Measurements from ENCODE around the gene GLIS1.

GLIS1 gene

DNA sequence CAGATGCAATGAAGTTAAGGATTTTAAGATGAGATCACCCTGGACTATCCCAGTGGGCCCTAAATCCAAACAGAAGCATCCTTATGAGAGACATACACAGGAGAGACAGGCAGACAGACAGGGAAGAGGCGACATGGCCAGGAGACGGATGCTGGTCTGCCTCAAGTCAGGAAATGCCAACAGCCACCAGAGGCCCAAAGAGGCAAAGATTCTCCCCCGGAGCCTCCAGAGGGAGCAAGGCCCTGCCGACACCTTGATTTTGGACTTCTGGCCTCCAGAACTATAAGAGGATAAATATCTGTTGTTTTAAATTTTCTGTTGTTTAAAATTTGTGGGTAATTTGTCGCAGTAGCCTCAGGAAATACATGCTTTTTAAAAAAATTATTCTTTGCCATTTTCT is 116.4 kb downstream of the GLIS1 start:
- Histone ChIP-seq H3K36me3 (ENCODE audit: control insufficient read depth, low read length) (no peaks in the 10 kb centered on the region), H3K4me2 (ENCODE audit: low read length) (no peak overlapping the region), H3K9me3 (ENCODE audit: control insufficient read depth, insufficient read depth, low read length) (no peaks in the 10 kb centered on the region), H3K4me1 (ENCODE audit: control insufficient read depth, low read length) (no peaks in the 10 kb centered on the region), H3K79me2 (ENCODE audit: control insufficient read depth, low read length) (no peaks in the 10 kb centered on the region), H3F3A (ENCODE audit: control insufficient read depth, insufficient read depth) (no peaks in the 10 kb centered on the region), H3K27ac (ENCODE audit: low read depth, low read length) (no peak overlapping the region), H3K9me2 (replicated peaks; ENCODE audit: control insufficient read depth, low read length) (no peaks in the 10 kb centered on the region), H3K27me3 (ENCODE audit: control insufficient read depth, low read length) (peaks cover 3% of the 10 kb centered on the region; the same call in 1 of the 2 replicates), H4K20me1 (ENCODE audit: control insufficient read depth, insufficient read depth, low read depth, low read length) (no peaks in the 10 kb centered on the region), H3K4me3 (ENCODE audit: low read length) (no peak overlapping the region)
- TF ChIP-seq EZH2phosphoT487 (IDR thresholded peaks at IDR 0.05; ENCODE audit: borderline replicate concordance, low read length): no peak
- TF ChIP-seq, protein P1, sequence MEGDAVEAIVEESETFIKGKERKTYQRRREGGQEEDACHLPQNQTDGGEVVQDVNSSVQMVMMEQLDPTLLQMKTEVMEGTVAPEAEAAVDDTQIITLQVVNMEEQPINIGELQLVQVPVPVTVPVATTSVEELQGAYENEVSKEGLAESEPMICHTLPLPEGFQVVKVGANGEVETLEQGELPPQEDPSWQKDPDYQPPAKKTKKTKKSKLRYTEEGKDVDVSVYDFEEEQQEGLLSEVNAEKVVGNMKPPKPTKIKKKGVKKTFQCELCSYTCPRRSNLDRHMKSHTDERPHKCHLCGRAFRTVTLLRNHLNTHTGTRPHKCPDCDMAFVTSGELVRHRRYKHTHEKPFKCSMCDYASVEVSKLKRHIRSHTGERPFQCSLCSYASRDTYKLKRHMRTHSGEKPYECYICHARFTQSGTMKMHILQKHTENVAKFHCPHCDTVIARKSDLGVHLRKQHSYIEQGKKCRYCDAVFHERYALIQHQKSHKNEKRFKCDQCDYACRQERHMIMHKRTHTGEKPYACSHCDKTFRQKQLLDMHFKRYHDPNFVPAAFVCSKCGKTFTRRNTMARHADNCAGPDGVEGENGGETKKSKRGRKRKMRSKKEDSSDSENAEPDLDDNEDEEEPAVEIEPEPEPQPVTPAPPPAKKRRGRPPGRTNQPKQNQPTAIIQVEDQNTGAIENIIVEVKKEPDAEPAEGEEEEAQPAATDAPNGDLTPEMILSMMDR (IDR thresholded peaks at IDR 0.05; ENCODE audit: low read depth, low read length, poor library complexity, severe bottlenecking): no peak

DNA sequence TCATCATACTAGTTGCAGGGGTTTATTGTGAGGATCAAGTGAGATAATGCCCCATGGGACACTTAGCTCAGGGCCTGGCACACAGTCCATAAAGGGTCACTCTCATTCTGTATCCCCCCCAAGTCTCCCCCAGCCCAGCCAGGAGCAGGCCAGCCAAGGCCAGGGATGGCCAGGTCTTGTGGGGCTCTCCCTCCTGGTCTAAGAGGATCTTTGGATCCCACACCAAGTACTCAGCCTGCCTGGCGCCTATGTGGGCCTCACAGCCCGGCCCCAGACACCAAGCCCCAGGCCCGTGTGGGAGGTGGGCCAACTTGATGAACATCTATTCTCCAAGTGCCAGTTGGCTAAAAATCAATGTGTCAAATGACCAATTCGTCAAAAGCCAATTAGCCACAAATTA is 117.8 kb downstream of the GLIS1 start:
- H3K36me3 ChIP-seq (ENCODE audit: control insufficient read depth, low read length): no peaks in the 10 kb centered on the region
- no peaks in the 10 kb centered on the region for H3K9me2 ChIP-seq (replicated peaks; ENCODE audit: control insufficient read depth, low read length)
- peaks cover 3% of the 10 kb centered on the region; the same call in 1 of the 2 replicates for H3K27me3 ChIP-seq (ENCODE audit: control insufficient read depth, low read length)
- H4K20me1 ChIP-seq (ENCODE audit: control insufficient read depth, insufficient read depth, low read depth, low read length): no peaks in the 10 kb centered on the region
- TF ChIP-seq, protein P1 (IDR thresholded peaks at IDR 0.05; ENCODE audit: low read depth, low read length, poor library complexity, severe bottlenecking): no peak
- TF ChIP-seq EZH2phosphoT487 (IDR thresholded peaks at IDR 0.05; ENCODE audit: borderline replicate concordance, low read length): no peak
- H3K4me1 ChIP-seq (ENCODE audit: control insufficient read depth, low read length): no peaks in the 10 kb centered on the region
- no peak overlapping the region for H3K4me2 ChIP-seq (ENCODE audit: low read length)
- H3K27ac ChIP-seq (ENCODE audit: low read depth, low read length): no peak overlapping the region
- H3K9me3 ChIP-seq (ENCODE audit: control insufficient read depth, insufficient read depth, low read length): no peaks in the 10 kb centered on the region
- no peak overlapping the region for H3K4me3 ChIP-seq (ENCODE audit: low read length)
- no peaks in the 10 kb centered on the region for H3K79me2 ChIP-seq (ENCODE audit: control insufficient read depth, low read length)
- H3F3A ChIP-seq (ENCODE audit: control insufficient read depth, insufficient read depth): no peaks in the 10 kb centered on the region

DNA sequence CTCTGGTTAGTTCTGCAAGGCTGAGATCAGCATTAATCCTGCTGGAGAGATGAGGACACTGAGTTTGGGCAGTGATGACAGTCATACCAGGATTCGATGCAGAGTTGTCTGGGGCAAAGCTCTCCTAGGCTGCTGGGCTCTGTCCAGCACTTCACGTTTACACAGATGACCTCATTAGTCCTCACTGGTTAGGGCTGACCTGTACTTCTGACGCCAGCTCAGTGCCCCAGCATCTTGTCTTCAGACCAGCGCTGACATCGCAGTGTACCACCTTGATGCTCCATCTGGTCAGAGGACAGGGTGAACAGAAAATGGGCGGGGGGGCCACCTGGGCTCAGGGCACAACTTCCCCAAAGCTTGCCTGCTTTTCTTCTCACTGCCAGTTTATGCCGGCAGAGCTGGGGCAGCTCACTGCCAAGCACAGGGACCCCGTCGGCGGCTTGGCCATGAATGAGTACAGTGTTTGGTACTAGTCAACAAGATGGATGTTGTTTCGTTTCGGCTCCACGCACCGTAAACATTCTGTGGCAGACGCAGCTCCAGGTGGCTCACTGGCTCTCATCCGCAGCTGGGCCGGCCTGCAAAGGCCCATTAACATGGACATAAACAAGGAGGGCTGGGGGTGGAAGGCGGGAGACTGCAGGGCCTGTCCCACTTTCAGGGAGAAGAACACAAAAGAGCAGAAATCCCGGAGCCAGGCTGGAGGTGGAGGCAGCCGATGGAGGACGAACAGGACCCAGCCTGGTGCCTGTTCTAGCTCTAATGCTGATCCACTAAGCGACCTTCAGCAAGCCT is 118.7 kb downstream of the GLIS1 start:
- Histone ChIP-seq H3K4me2 (ENCODE audit: low read length) (no peak overlapping the region), H4K20me1 (ENCODE audit: control insufficient read depth, insufficient read depth, low read depth, low read length) (no peaks in the 10 kb centered on the region), H3K9me3 (ENCODE audit: control insufficient read depth, insufficient read depth, low read length) (no peaks in the 10 kb centered on the region), H3K4me1 (ENCODE audit: control insufficient read depth, low read length) (no peaks in the 10 kb centered on the region), H3K9me2 (replicated peaks; ENCODE audit: control insufficient read depth, low read length) (no peaks in the 10 kb centered on the region), H3F3A (ENCODE audit: control insufficient read depth, insufficient read depth) (no peaks in the 10 kb centered on the region), H3K27ac (ENCODE audit: low read depth, low read length) (no peak overlapping the region), H3K36me3 (ENCODE audit: control insufficient read depth, low read length) (no peaks in the 10 kb centered on the region), H3K79me2 (ENCODE audit: control insufficient read depth, low read length) (no peaks in the 10 kb centered on the region), H3K27me3 (ENCODE audit: control insufficient read depth, low read length) (peaks cover 3% of the 10 kb centered on the region; the same call in 1 of the 2 replicates), H3K4me3 (ENCODE audit: low read length) (no peak overlapping the region)
- TF ChIP-seq, protein P1 (IDR thresholded peaks at IDR 0.05; ENCODE audit: low read depth, low read length, poor library complexity, severe bottlenecking): no peak
- no peak for TF ChIP-seq EZH2phosphoT487 (IDR thresholded peaks at IDR 0.05; ENCODE audit: borderline replicate concordance, low read length)

Measured in DOHH2 (cell line).